K562 (cell line): ENCODE data around the gene ARHGAP24.

Source experiments
- RNF2 ChIP-seq: sonication (generic); IDR thresholded peaks from 2 replicates; pipeline ENCODE4 v1.6.1; 2016
- ZNF717 ChIP-seq: fragments of 250-450 bp; sonication (Bioruptor Pico); IDR thresholded peaks from 2 replicates; pipeline ENCODE4 v1.5.0; 2021

- TF ChIP-seq RNF2 (no peak), ZNF717 (CRISPR knock-in tag) (no peak)
Measured at GRCh38 chr4:85901500-85901899, 426.6 kb downstream of the ARHGAP24 start.
